Natural killer cell (primary cell): ENCODE data around the gene CEP57L1. TPM values are rescaled to one million over a fixed set of nuclear protein-coding genes. Genes with fewer than 3 reads are reported as not detected.

Source experiments
- ATAC-seq, 3 donors: fragments of 150-1000 bp in 2 of 3; fragments of 200-7000 bp in 1 of 3; cut with Tn5 transposase; 1 replicate in 1 of 3; 2 replicates in 2 of 3; pipeline ENCODE4 v1.10.0; 2021; ENCODE audit warnings: mild to moderate bottlenecking in 2 of 3, moderate library complexity in 2 of 3
- DNase-seq, 2 donors: peaks; one replicate each; pipeline versions ENCODE4 v3.0.0 to v3.0.0-alpha.2; 2013 to 2021; ENCODE audit warnings: mixed read lengths in 1 of 2
- H3K27ac ChIP-seq: one replicate; pipeline ENCODE4 v1.5.1; 2013; ENCODE audit warnings: mild to moderate bottlenecking, low read length
- H3K27me3 ChIP-seq: one replicate; pipeline ENCODE4 v1.6.1; 2013; ENCODE audit warnings: low read length; ENCODE audit not compliant: control insufficient read depth, insufficient read depth
- H3K36me3 ChIP-seq: one replicate; pipeline ENCODE4 v1.6.1; 2013; ENCODE audit warnings: low read length; ENCODE audit not compliant: control insufficient read depth, insufficient read depth
- H3K4me1 ChIP-seq: one replicate; pipeline ENCODE4 v1.6.1; 2013; ENCODE audit warnings: low read length; ENCODE audit not compliant: control insufficient read depth, insufficient read depth
- H3K4me3 ChIP-seq: one replicate; pipeline ENCODE4 v1.5.1; 2013; ENCODE audit warnings: low read length
- H3K9me3 ChIP-seq: one replicate; pipeline ENCODE4 v1.6.1; 2013; ENCODE audit warnings: low read length; ENCODE audit not compliant: control insufficient read depth, insufficient read depth
- H3K27ac Mint-ChIP-seq, 2 donors: one replicate each; pipeline ENCODE4 v1.8.0; 2022; ENCODE audit warnings: mild to moderate bottlenecking in 2 of 2, mixed read lengths in 2 of 2, moderate library complexity in 1 of 2
- H3K27me3 Mint-ChIP-seq, 2 donors: one replicate each; pipeline ENCODE4 v1.8.0; 2022; ENCODE audit warnings: low read depth in 2 of 2, mixed read lengths in 2 of 2
- H3K36me3 Mint-ChIP-seq: one replicate; pipeline ENCODE4 v1.8.0; 2022; ENCODE audit warnings: mixed read lengths
- H3K4me1 Mint-ChIP-seq, 2 donors: one replicate each; pipeline ENCODE4 v1.8.0; 2022; ENCODE audit warnings: mixed read lengths in 2 of 2
- H3K4me3 Mint-ChIP-seq: one replicate; pipeline ENCODE4 v1.8.0; 2022; ENCODE audit warnings: mild to moderate bottlenecking, moderate library complexity, mixed read lengths
- H3K9me3 Mint-ChIP-seq, 2 donors: one replicate each; pipeline ENCODE4 v1.8.0; 2022; ENCODE audit warnings: mixed read lengths in 2 of 2
- WGBS: methylation state at CpG from one replicate; pipeline ENCODE4 v1.1.7; 2013; ENCODE audit warnings: missing lambda C conversion rate; ENCODE audit not compliant: insufficient coverage; 5-methylcytosine and 5-hydroxymethylcytosine counted together
- intact Hi-C: fragments of 100-400 bp; cut with micrococcal nuclease; formaldehyde crosslinking; loops from one replicate; pipeline ENCODE4 v1.14.2; 2022
- total RNA-seq, 4 donors: library from RNA; stranded (reverse); fragments of 120-200 nt in 1 of 4; gene quantifications; one replicate each; pipeline versions ENCODE4 v1.2.3 to v1.2.4, GENCODE V29; 2013 to 2022
- TF ChIP-seq, protein P1 (sequence below): fragments of 200-600 bp; IDR thresholded peaks from one replicate; pipeline ENCODE4 v1.8.0; 2022; ENCODE audit warnings: antibody characterized with exemption

The CEP57L1 gene
- total RNA-seq = 10 to 100 TPM in 1 of 3 donors, 1 to 10 TPM in 2; 8.9 to 12.5 (median 9.2) TPM
- 17.6 TPM for total RNA-seq (2013)

DNA sequence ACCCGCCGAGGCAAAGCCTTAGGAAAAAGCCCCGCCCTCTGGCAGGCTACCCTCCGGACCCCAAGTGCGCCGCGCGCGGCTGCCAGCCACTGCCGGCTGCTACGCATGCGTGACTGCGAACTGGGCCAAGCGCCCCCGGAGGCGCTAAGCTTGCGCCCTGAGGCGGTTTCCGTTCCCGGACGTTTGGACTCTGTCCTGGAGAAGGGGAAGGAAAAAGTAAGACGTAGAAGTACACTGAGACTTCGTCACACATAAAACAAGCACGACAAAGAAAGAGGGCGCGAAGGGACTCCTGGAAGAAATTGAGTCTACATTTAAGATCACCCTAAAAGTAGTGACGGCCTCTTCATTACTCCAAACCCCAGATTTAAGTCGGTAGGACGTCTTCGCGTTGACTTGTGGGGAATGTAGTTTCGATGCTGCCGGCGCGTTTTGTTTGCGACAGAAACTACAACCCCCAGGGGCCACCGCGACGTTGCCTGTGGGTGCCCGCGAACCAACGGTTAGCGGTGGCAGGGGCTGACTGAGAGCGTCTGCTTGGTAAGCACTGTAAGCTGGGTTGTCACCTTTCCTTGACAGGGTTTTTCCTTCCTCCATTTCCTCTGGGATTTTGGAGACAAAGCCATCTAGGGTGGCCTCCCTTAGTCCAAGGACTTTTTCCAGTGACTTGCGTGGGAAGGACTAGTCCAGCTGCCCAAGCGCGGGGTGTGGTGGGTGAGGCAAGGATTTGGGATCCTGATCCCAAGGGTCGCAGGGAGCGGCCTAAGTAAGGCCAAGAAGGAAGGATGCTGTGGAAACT, at the start of gene CEP57L1:
TSS of gene CEP57L1 (plus strand) at position 472 of the 799 bp plus-strand sequence. CDS start 49,715 bp downstream, outside the sequence.
- H3K27me3 ChIP-seq = no peaks in the 10 kb centered on the region
- H3K4me3 ChIP-seq = peak within 1 kb of the TSS; percentile 64
- peaks cover 42 to 52% of the 10 kb centered on the region in 2 donors for H3K4me1 Mint-ChIP-seq
- TF ChIP-seq, protein P1, sequence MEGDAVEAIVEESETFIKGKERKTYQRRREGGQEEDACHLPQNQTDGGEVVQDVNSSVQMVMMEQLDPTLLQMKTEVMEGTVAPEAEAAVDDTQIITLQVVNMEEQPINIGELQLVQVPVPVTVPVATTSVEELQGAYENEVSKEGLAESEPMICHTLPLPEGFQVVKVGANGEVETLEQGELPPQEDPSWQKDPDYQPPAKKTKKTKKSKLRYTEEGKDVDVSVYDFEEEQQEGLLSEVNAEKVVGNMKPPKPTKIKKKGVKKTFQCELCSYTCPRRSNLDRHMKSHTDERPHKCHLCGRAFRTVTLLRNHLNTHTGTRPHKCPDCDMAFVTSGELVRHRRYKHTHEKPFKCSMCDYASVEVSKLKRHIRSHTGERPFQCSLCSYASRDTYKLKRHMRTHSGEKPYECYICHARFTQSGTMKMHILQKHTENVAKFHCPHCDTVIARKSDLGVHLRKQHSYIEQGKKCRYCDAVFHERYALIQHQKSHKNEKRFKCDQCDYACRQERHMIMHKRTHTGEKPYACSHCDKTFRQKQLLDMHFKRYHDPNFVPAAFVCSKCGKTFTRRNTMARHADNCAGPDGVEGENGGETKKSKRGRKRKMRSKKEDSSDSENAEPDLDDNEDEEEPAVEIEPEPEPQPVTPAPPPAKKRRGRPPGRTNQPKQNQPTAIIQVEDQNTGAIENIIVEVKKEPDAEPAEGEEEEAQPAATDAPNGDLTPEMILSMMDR = no peak
- H3K27me3 Mint-ChIP-seq = no peaks in the 10 kb centered on the region
- ATAC-seq (peak; percentile 71 to 87 (median 74)), DNase-seq (peak; percentile 94 to 97)
- no peaks in the 10 kb centered on the region for H3K9me3 Mint-ChIP-seq
- peaks cover 8% of the 10 kb centered on the region for H3K4me1 ChIP-seq
- H3K36me3 ChIP-seq = no peaks in the 10 kb centered on the region
- under 1% methylated on average over 45 of the region's 49 CpGs for WGBS
- H3K27ac ChIP-seq = peak within 1 kb of the TSS; percentile 98
- H3K4me3 Mint-ChIP-seq = peak within 1 kb of the TSS; percentile 94
- H3K9me3 ChIP-seq = no peaks in the 10 kb centered on the region
- H3K27ac Mint-ChIP-seq = peak within 1 kb of the TSS; percentile 98 to 99
- intact Hi-C loops = loop anchor here (1.0 to 10.0 kb wide), 8 partner anchors 36 to 1270 kb away; partner anchors contain the start of genes ARMC2, CD164, PPIL6 and SCML4
- H3K36me3 Mint-ChIP-seq = no peaks in the 10 kb centered on the region

DNA sequence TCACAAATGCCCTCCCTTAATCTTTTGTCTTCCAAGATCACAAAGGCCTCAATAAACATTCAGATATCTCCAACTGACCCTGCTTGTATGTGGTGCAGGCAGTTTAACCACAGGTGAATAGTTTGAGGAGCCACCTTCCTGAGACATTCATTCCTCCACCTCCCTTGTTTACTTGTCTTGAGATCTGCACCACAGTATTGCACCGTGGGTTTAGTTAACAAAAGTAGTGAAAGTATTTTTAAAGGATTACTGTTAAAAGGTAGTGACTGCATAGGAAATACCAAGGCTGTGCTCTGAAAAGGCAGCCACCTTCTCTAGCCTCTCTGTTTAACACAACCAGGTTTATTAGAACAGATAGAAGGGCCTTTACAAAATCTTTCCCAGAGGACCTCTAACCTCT, 47.1 kb upstream of the CEP57L1 start:
- peak overlapping the region; percentile 1 for H3K27ac ChIP-seq
- no peak for DNase-seq
- intact Hi-C loops = no loop called here

DNA sequence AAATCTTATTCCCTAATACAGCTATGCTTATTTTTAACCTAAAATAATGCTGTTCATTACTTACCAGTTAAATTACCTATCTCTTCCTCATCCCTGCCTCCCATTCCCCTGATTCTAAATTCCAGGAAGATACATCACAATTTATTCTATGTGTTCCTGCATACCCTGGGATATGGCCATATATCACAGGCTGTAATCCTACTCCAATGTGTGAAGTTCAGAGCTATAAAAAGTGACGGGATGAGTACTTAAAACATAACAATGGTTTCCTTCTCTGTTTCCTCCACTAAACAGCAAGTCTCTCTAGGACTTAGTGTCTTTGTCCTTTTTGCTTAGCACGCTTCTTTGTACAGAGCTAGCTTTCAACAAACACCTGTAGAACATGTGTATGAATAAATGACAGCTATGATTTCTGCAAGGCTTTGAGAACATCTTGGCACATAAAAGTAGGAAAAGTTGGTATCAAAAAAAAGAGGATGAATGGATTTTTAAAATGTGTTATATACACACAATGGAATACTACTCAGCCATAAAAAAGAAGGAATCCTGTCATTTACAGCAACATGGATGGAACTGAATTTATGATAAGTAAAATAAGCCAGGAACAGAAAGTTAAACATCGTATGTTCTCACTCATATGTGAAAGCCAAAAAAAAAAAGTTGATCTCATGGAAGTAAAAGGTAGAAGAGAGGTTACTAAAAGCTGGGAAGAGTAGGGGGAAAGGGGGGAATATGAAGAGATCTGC, 46.5 kb upstream of the CEP57L1 start:
- H3K27ac ChIP-seq = no peak overlapping the region
- no peak overlapping the region for H3K4me3 ChIP-seq
- intact Hi-C loops = no loop called here

More for the DNA sequence above, 47.1 kb upstream of the CEP57L1 start:
- H3K9me3 Mint-ChIP-seq = no peaks in the 10 kb centered on the region
- peaks cover 18 to 34% of the 10 kb centered on the region in 2 donors for H3K4me1 Mint-ChIP-seq
- no peaks in the 10 kb centered on the region for H3K36me3 Mint-ChIP-seq
- Histone ChIP-seq H3K36me3 (no peaks in the 10 kb centered on the region), H3K4me3 (no peak overlapping the region), H3K4me1 (no peaks in the 10 kb centered on the region), H3K9me3 (no peaks in the 10 kb centered on the region), H3K27me3 (no peaks in the 10 kb centered on the region)
- H3K27me3 Mint-ChIP-seq = no peaks in the 10 kb centered on the region
- no peak overlapping the region for H3K4me3 Mint-ChIP-seq
- peak; percentile 42 to 63 (median 50) for ATAC-seq
- peak overlapping the region; percentile 47 to 76 for H3K27ac Mint-ChIP-seq
- TF ChIP-seq, protein P1 = no peak
- WGBS = no CpG with 5 or more reads among the region's 1 CpG

More for the DNA sequence above, 46.5 kb upstream of the CEP57L1 start:
- Mint-ChIP-seq H3K4me3 (no peak overlapping the region), H3K27ac (peak overlapping the region; percentile 47 to 76), H3K27me3 (no peaks in the 10 kb centered on the region), H3K9me3 (no peaks in the 10 kb centered on the region), H3K36me3 (no peaks in the 10 kb centered on the region), H3K4me1 (peaks cover 22 to 38% of the 10 kb centered on the region in 2 donors)
- Histone ChIP-seq H3K9me3 (no peaks in the 10 kb centered on the region), H3K4me1 (no peaks in the 10 kb centered on the region), H3K27me3 (no peaks in the 10 kb centered on the region), H3K36me3 (no peaks in the 10 kb centered on the region)
- no peak for DNase-seq
- ATAC-seq = no peak
- WGBS = 94% methylated on average over 3 of the region's 3 CpGs
- TF ChIP-seq, protein P1 = no peak
